Measurements from ENCODE around the gene MICAL3.

- TF ChIP-seq CTCF (IDR thresholded peaks at IDR 0.05; ENCODE audit: low read length) (no peak), EZH2 (optimal IDR thresholded peaks at IDR 0.05; ENCODE audit: low read depth, low read length) (no peak), EZH2phosphoT487 (IDR thresholded peaks at IDR 0.05; ENCODE audit: low read length) (no peak)
Observed at GRCh38 chr22:18008136-18008535, 16.2 kb downstream of the MICAL3 start.

Measured in MM.1S (cell line).